ENCODE measurements around the gene RALY. TPM values are rescaled to one million over a fixed set of nuclear protein-coding genes. Genes with fewer than 3 reads are reported as not detected.
"Not testable (repeated sequence)": the region's sequence is repeated elsewhere in the genome, so short reads cannot be mapped to it uniquely, and the experiment has no call there.

RALY gene
- total RNA-seq, 1 experiment from 2014 or later = 121 TPM

GRCh38 chr20:34105978-34106675, 112.4 kb downstream of the RALY start:
- DNase-seq (ENCODE audit: low read depth) = no peak

GRCh38 chr20:34108616-34109174, 115.0 kb downstream of the RALY start:
- DNase-seq (ENCODE audit: low read depth) = no peak

- no peak for DNase-seq (ENCODE audit: low read depth)
These were observed 115.7 kb downstream of the RALY start for GRCh38 chr20:34109442-34109841.

- no peak for DNase-seq (ENCODE audit: low read depth)
These were observed 116.5 kb downstream of the RALY start for GRCh38 chr20:34110025-34110744.

GRCh38 chr20:34110745-34111641, 117.3 kb downstream of the RALY start:
- DNase-seq (ENCODE audit: low read depth) = peak; percentile 35

- peak; percentile 97 for DNase-seq (ENCODE audit: low read depth)
These were observed 118.2 kb downstream of the RALY start, which contains the start of gene EIF2S2 for GRCh38 chr20:34111702-34112599. Gene EIF2S2, minus strand, starts transcription at chr20:34112243. Its CDS starts 133 bp downstream, at chr20:34112110.

- peak; percentile 49 for DNase-seq (ENCODE audit: low read depth)
These were observed 118.9 kb downstream of the RALY start for GRCh38 chr20:34112600-34113101.

- DNase-seq (ENCODE audit: low read depth) = no peak
These were observed 121.1 kb downstream of the RALY start for GRCh38 chr20:34114809-34115208.

- no peak for DNase-seq (ENCODE audit: low read depth)
These were observed 121.5 kb downstream of the RALY start for GRCh38 chr20:34115232-34115631.

GRCh38 chr20:34120213-34120612, 126.5 kb downstream of the RALY start:
- no peak for DNase-seq (ENCODE audit: low read depth)

GRCh38 chr20:34122274-34122980, 128.7 kb downstream of the RALY start:
- no peak for DNase-seq (ENCODE audit: low read depth)

GRCh38 chr20:34123309-34123708, 129.6 kb downstream of the RALY start:
- DNase-seq (ENCODE audit: low read depth) = no peak

- DNase-seq (ENCODE audit: low read depth) = no peak
These were observed 130.9 kb downstream of the RALY start for GRCh38 chr20:34124469-34125249.

- no peak for DNase-seq (ENCODE audit: low read depth)
These were observed 134.1 kb downstream of the RALY start for GRCh38 chr20:34127792-34128191.

- DNase-seq (ENCODE audit: low read depth) = peak; percentile 68
These were observed 135.9 kb downstream of the RALY start for GRCh38 chr20:34129518-34130162.

- no peak for DNase-seq (ENCODE audit: low read depth)
These were observed 137.8 kb downstream of the RALY start for GRCh38 chr20:34131491-34131890.

- not testable (repeated sequence) for DNase-seq (ENCODE audit: low read depth)
These were observed 138.8 kb downstream of the RALY start for GRCh38 chr20:34132491-34132890.

GRCh38 chr20:34132943-34133342, 139.2 kb downstream of the RALY start:
- not testable (repeated sequence) for DNase-seq (ENCODE audit: low read depth)

All from LHCN-M2 (cell line).